Trophoblast cell (in vitro differentiated cells and primary cell): Measurements from ENCODE around the gene IGF1.

ENCODE experiments used
- DNase-seq, 2 donors: peaks; one replicate each; pipeline ENCODE4 v3.0.0-alpha.2; 2016
- H2AFZ ChIP-seq: 2 replicates; pipeline ENCODE4 v1.6.1; 2013; ENCODE audit warnings: low read length, moderate library complexity, mild to moderate bottlenecking; ENCODE audit not compliant: insufficient read depth, poor library complexity
- H2AK5ac ChIP-seq: 2 replicates; pipeline ENCODE4 v1.6.1; 2013; ENCODE audit warnings: mild to moderate bottlenecking, low read length
- H2BK120ac ChIP-seq: 2 replicates; pipeline ENCODE4 v1.6.1; 2013; ENCODE audit warnings: low read length, mild to moderate bottlenecking, moderate library complexity; ENCODE audit not compliant: insufficient read depth, poor library complexity
- H2BK12ac ChIP-seq: 2 replicates; pipeline ENCODE4 v1.6.1; 2013; ENCODE audit warnings: mild to moderate bottlenecking, low read length, moderate library complexity
- H2BK5ac ChIP-seq: 2 replicates; pipeline ENCODE4 v1.6.1; 2013; ENCODE audit warnings: low read length, low read depth, moderate library complexity, mild to moderate bottlenecking; ENCODE audit not compliant: poor library complexity
- H3K14ac ChIP-seq: 2 replicates; pipeline ENCODE4 v1.6.1; 2013; ENCODE audit warnings: mild to moderate bottlenecking, low read length
- H3K18ac ChIP-seq: 2 replicates; pipeline ENCODE4 v1.6.1; 2013; ENCODE audit warnings: mild to moderate bottlenecking, low read length
- H3K23ac ChIP-seq: 2 replicates; pipeline ENCODE4 v1.6.1; 2013; ENCODE audit warnings: low read length
- H3K27ac ChIP-seq: 2 replicates; pipeline ENCODE4 v1.5.1; 2013; ENCODE audit warnings: low read depth, mild to moderate bottlenecking, inconsistent platforms, low read length, moderate library complexity
- H3K27me3 ChIP-seq: 2 replicates; pipeline ENCODE4 v1.6.1; 2013; ENCODE audit warnings: inconsistent platforms, mild to moderate bottlenecking, low read length, moderate library complexity; ENCODE audit not compliant: insufficient read depth
- H3K36me3 ChIP-seq, 2 experiments: 1 replicate in 1 of 2; 2 replicates in 1 of 2; pipeline ENCODE4 v1.6.1; 2013; ENCODE audit warnings: low read length in 2 of 2, mild to moderate bottlenecking in 2 of 2, moderate library complexity in 1 of 2; ENCODE audit not compliant: insufficient read depth in 2 of 2, control insufficient read depth in 1 of 2
- H3K4ac ChIP-seq: 2 replicates; pipeline ENCODE4 v1.6.1; 2013; ENCODE audit warnings: low read depth, mild to moderate bottlenecking, low read length, moderate library complexity
- H3K4me1 ChIP-seq, 2 experiments: 1 replicate in 1 of 2; 2 replicates in 1 of 2; pipeline ENCODE4 v1.6.1; 2013; ENCODE audit warnings: low read length in 2 of 2, mild to moderate bottlenecking in 2 of 2, moderate library complexity in 1 of 2; ENCODE audit not compliant: insufficient read depth in 2 of 2, control insufficient read depth in 1 of 2
- H3K4me2 ChIP-seq: 2 replicates; pipeline ENCODE4 v1.6.1; 2013; ENCODE audit warnings: inconsistent platforms, mild to moderate bottlenecking, low read length, moderate library complexity
- H3K4me3 ChIP-seq: 2 replicates; pipeline ENCODE4 v1.5.1; 2013; ENCODE audit warnings: mild to moderate bottlenecking, low read depth, low read length, inconsistent platforms
- H3K79me1 ChIP-seq: one replicate; pipeline ENCODE4 v1.6.1; 2013; ENCODE audit warnings: low read length
- H3K79me2 ChIP-seq: 2 replicates; pipeline ENCODE4 v1.6.1; 2013; ENCODE audit warnings: low read length, mild to moderate bottlenecking; ENCODE audit not compliant: control insufficient read depth, insufficient read depth, poor library complexity
- H3K9ac ChIP-seq: 2 replicates; pipeline ENCODE4 v1.6.1; 2013; ENCODE audit warnings: mild to moderate bottlenecking, low read length
- H3K9me3 ChIP-seq: 2 replicates; pipeline ENCODE4 v1.6.1; 2013; ENCODE audit warnings: low read depth, mild to moderate bottlenecking, control low read depth, inconsistent platforms, low read length; ENCODE audit not compliant: insufficient read depth
- H4K12ac ChIP-seq: 2 replicates; pipeline ENCODE4 v1.6.1; 2013; ENCODE audit warnings: low read depth, mild to moderate bottlenecking, low read length, moderate library complexity
- H4K8ac ChIP-seq: 2 replicates; pipeline ENCODE4 v1.6.1; 2013; ENCODE audit warnings: low read depth, mild to moderate bottlenecking, low read length, moderate library complexity
- H4K91ac ChIP-seq: one replicate; pipeline ENCODE4 v1.6.1; 2013; ENCODE audit warnings: low read depth, mild to moderate bottlenecking, low read length, moderate library complexity
- WGBS: extraction: QIAGEN DNeasy Blood & Tissue Kit; methylation state at CpG from one replicate; pipeline ENCODE4 v1.1.7; 2013; ENCODE audit warnings: missing lambda C conversion rate; ENCODE audit not compliant: insufficient read length, insufficient coverage; ENCODE audit errors: extremely low coverage; 5-methylcytosine and 5-hydroxymethylcytosine counted together

IGF1 gene

GRCh38 chr12:102349079-102349478 lies 131.3 kb downstream of the IGF1 start:
- no peak overlapping the region for H4K8ac ChIP-seq
- H3K4me1 ChIP-seq, result peaks cover 0 to 2% of the 10 kb centered on the region in 2 experiments
- H3K4ac ChIP-seq, result no peak overlapping the region
- no peaks in the 10 kb centered on the region for H3K79me1 ChIP-seq
- H4K12ac ChIP-seq, result no peak overlapping the region
- H3K14ac ChIP-seq, result no peak overlapping the region
- no peak overlapping the region for H3K4me3 ChIP-seq
- no peaks in the 10 kb centered on the region for H3K27me3 ChIP-seq
- H2BK5ac ChIP-seq, result no peak overlapping the region
- no peak overlapping the region for H3K18ac ChIP-seq
- no peaks in the 10 kb centered on the region for H3K36me3 ChIP-seq
- no peak overlapping the region for H2AFZ ChIP-seq
- no peak for DNase-seq
- no peak overlapping the region for H3K23ac ChIP-seq
- H2BK120ac ChIP-seq, result no peak overlapping the region
- H3K4me2 ChIP-seq, result no peak overlapping the region
- no peak overlapping the region for H3K27ac ChIP-seq
- H2AK5ac ChIP-seq, result no peak overlapping the region
- no peaks in the 10 kb centered on the region for H3K79me2 ChIP-seq
- no peaks in the 10 kb centered on the region for H3K9me3 ChIP-seq
- no CpG with 5 or more reads among the region's 2 CpGs for WGBS
- H3K9ac ChIP-seq, result no peak overlapping the region
- no peak overlapping the region for H2BK12ac ChIP-seq
- no peak overlapping the region for H4K91ac ChIP-seq

DNA sequence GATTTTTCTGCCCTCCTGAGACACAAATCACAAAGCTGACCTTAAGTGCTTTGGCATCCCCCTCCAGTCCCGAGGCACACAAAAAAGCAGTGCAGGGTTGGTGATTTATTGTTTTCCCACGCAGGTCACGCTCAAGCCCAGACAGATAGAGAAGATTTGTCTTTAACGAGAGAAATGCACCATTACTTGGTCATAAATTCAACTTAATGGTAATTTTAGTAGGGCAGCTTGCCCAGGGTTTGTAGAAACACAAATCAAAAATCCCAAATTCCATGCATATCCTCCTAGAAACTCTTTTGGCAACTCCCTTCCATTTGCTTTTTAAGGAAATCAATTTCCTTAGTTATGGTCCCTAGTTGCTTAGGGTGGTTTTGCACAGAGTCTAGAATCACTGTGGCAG lies 132.6 kb downstream of the IGF1 start:
- no peak overlapping the region for H4K8ac ChIP-seq
- no peak overlapping the region for H2BK5ac ChIP-seq
- peaks cover 0 to 2% of the 10 kb centered on the region in 2 experiments for H3K4me1 ChIP-seq
- no peaks in the 10 kb centered on the region for H3K36me3 ChIP-seq
- H2AK5ac ChIP-seq, result no peak overlapping the region
- H4K12ac ChIP-seq, result no peak overlapping the region
- no peak overlapping the region for H2BK120ac ChIP-seq
- H3K79me2 ChIP-seq, result no peaks in the 10 kb centered on the region
- no peak for DNase-seq
- H3K14ac ChIP-seq, result no peak overlapping the region
- H3K4me2 ChIP-seq, result no peak overlapping the region
- H3K9ac ChIP-seq, result no peak overlapping the region
- no peak overlapping the region for H3K4me3 ChIP-seq
- no peak overlapping the region for H3K27ac ChIP-seq
- no peak overlapping the region for H2BK12ac ChIP-seq
- H4K91ac ChIP-seq, result no peak overlapping the region
- no peak overlapping the region for H3K4ac ChIP-seq
- H3K27me3 ChIP-seq, result no peaks in the 10 kb centered on the region
- WGBS, result no CpG with 5 or more reads among the region's 4 CpGs
- H3K9me3 ChIP-seq, result no peaks in the 10 kb centered on the region
- no peak overlapping the region for H3K18ac ChIP-seq
- no peak overlapping the region for H2AFZ ChIP-seq
- H3K79me1 ChIP-seq, result peaks cover 3% of the 10 kb centered on the region
- H3K23ac ChIP-seq, result no peak overlapping the region
